ENCODE data around the gene TEF.
A peak's percentile ranks its signal among the peaks of the same experiment; 100 is the strongest.
"Not testable (repeated sequence)": the region's sequence is repeated elsewhere in the genome, so short reads cannot be mapped to it uniquely, and the experiment has no call there.

The TEF gene

GRCh38 chr22:41429951-41430332, 48.2 kb downstream of the TEF start:
- no peak for DNase-seq

GRCh38 chr22:41431656-41432055, 49.9 kb downstream of the TEF start:
- no peak for DNase-seq

GRCh38 chr22:41433480-41433879, 51.7 kb downstream of the TEF start:
- DNase-seq, result not testable (repeated sequence)

GRCh38 chr22:41434361-41435003, 52.7 kb downstream of the TEF start:
- DNase-seq, result not testable (repeated sequence)

GRCh38 chr22:41435560-41435959, 53.8 kb downstream of the TEF start:
- DNase-seq, result no peak

- DNase-seq, result no peak
Measured at GRCh38 chr22:41436322-41437113, 54.8 kb downstream of the TEF start.

- DNase-seq, result no peak
Measured at GRCh38 chr22:41437198-41437597, 55.5 kb downstream of the TEF start.

GRCh38 chr22:41440511-41440910, 58.8 kb downstream of the TEF start:
- DNase-seq, result not testable (repeated sequence)

- no peak for DNase-seq
Measured at GRCh38 chr22:41442240-41442792, 60.6 kb downstream of the TEF start.

GRCh38 chr22:41444360-41445128, 62.8 kb downstream of the TEF start:
- peak; percentile 90 to 93 for DNase-seq

- DNase-seq, result peak; percentile 31 to 38
Measured at GRCh38 chr22:41445129-41446056, 63.7 kb downstream of the TEF start.

- DNase-seq, result peak; percentile 24 to 29
Measured at GRCh38 chr22:41446057-41446501, 64.3 kb downstream of the TEF start.

- DNase-seq, result peak; percentile 95 to 96
Measured at GRCh38 chr22:41446639-41447434, 65.1 kb downstream of the TEF start, which contains the start of gene TOB2. TOB2 (minus strand) TSS chr22:41446801; CDS start chr22:41437345, 9,456 bp downstream.

- DNase-seq, result peak; percentile 65 to 72
Measured at GRCh38 chr22:41447435-41448188, 65.9 kb downstream of the TEF start.

- peak; percentile 87 to 90 for DNase-seq
Measured at GRCh38 chr22:41448189-41448808, 66.6 kb downstream of the TEF start.

All from activated CD4-positive, alpha-beta T cell treated with anti-CD3 and anti-CD28 coated beads, Interleukin-2, amount 50 U/mL, for 48 hours (primary cell).